ENCODE data around the gene SLC6A14. TPM values are rescaled to one million over a fixed set of nuclear protein-coding genes. Genes with fewer than 3 reads are reported as not detected.

SLC6A14 gene
- total and polyA plus RNA-seq, 2 donors (not counting 3 experiments of a cell fraction or from before 2014, with no cell fraction given): not detected

DNA sequence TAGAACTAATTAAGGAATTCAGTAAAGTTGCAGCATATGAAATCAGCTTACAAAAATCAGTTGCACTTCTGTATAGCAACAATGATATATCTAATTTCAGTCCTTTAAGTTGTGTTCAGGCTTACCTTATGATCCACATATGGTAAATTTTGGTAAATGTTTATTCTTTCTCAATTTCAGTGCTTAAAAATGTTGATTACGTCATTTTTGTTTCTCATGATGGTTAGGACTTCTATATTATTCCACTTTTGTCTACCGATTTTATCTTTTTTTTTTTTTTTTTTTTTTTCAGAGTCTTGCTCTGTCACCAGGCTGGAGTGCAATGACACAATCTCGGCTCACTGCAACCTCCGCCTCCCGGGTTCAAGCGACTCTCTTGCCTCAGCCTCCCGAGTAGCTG is 40.7 kb upstream of the SLC6A14 start:
- Histone ChIP-seq H4K20me1 (replicated peaks; ENCODE audit: control insufficient read depth, extremely low read depth, insufficient read depth, low read length) (no peaks in the 10 kb centered on the region), H3K9ac (replicated peaks; ENCODE audit: extremely low read depth, insufficient read depth, low read length) (no peak overlapping the region), H3K9me1 (replicated peaks; ENCODE audit: control insufficient read depth, extremely low read depth, insufficient read depth, low read length) (no peaks in the 10 kb centered on the region), H2AFZ (ENCODE audit: low read depth, low read length) (no peak overlapping the region), H3K4me2 (ENCODE audit: insufficient read depth, low read length) (no peak overlapping the region), H3K4me1 (ENCODE audit: control insufficient read depth, extremely low read depth, insufficient read depth, low read length) (no peaks in the 10 kb centered on the region), H3K9me3 (replicated peaks; ENCODE audit: control insufficient read depth, insufficient read depth, low read length) (no peaks in the 10 kb centered on the region), H3K4me3 (replicated peaks in 1 of 3; ENCODE audit: insufficient read depth in 1 of 3, low read depth in 1 of 3, low read length in 3 of 3) (no peak overlapping the region), H3K79me2 (ENCODE audit: control insufficient read depth, insufficient read depth, low read length) (no peaks in the 10 kb centered on the region), H3K27me3 (ENCODE audit: control insufficient read depth in 2 of 2, insufficient read depth in 2 of 2, low read length in 2 of 2) (no peaks in the 10 kb centered on the region), H3K27ac (ENCODE audit: insufficient read depth, low read depth, low read length) (no peak overlapping the region), H3K36me3 (ENCODE audit: control insufficient read depth in 2 of 2, extremely low read depth in 1 of 2, insufficient read depth in 2 of 2, low read length in 2 of 2) (no peaks in the 10 kb centered on the region)
- no TSS peak for BruUV-seq (replicated peaks)
- no peak for DNase-seq (ENCODE audit: low read depth, low spot score)
- intact Hi-C loops (cut with micrococcal nuclease) (no loop called here), dilution Hi-C loops (cut with MboI; ENCODE audit: extremely low pct_ligation_motif_present, low sequenced_read_pairs) (no loop called here)
- no peak for TF ChIP-seq POLR2AphosphoS5 (IDR thresholded peaks at IDR 0.05; ENCODE audit: insufficient read depth, low read depth, low read length)
- TF ChIP-seq POLR2A (IDR thresholded peaks at IDR 0.05; ENCODE audit: low read depth, low read length): no peak
- TF ChIP-seq, protein P1, sequence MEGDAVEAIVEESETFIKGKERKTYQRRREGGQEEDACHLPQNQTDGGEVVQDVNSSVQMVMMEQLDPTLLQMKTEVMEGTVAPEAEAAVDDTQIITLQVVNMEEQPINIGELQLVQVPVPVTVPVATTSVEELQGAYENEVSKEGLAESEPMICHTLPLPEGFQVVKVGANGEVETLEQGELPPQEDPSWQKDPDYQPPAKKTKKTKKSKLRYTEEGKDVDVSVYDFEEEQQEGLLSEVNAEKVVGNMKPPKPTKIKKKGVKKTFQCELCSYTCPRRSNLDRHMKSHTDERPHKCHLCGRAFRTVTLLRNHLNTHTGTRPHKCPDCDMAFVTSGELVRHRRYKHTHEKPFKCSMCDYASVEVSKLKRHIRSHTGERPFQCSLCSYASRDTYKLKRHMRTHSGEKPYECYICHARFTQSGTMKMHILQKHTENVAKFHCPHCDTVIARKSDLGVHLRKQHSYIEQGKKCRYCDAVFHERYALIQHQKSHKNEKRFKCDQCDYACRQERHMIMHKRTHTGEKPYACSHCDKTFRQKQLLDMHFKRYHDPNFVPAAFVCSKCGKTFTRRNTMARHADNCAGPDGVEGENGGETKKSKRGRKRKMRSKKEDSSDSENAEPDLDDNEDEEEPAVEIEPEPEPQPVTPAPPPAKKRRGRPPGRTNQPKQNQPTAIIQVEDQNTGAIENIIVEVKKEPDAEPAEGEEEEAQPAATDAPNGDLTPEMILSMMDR (IDR thresholded peaks at IDR 0.05; ENCODE audit: extremely low read depth in 1 of 2, insufficient read depth in 1 of 2, low read depth in 1 of 2, low read length in 2 of 2): no peak
- TF ChIP-seq, protein P2, sequence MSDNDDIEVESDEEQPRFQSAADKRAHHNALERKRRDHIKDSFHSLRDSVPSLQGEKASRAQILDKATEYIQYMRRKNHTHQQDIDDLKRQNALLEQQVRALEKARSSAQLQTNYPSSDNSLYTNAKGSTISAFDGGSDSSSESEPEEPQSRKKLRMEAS (IDR thresholded peaks at IDR 0.05; ENCODE audit: insufficient read depth, insufficient read length): no peak
- no peak for TF ChIP-seq MYC (IDR thresholded peaks at IDR 0.05; ENCODE audit: low read depth, low read length)
- TF ChIP-seq FOS (IDR thresholded peaks at IDR 0.05; ENCODE audit: borderline replicate concordance, insufficient read depth, low read length): no peak
- no peak for TF ChIP-seq GATA2 (IDR thresholded peaks at IDR 0.05; ENCODE audit: insufficient read depth, insufficient read length, low read depth, low read length)
- no peak for TF ChIP-seq JUN (IDR thresholded peaks at IDR 0.05; ENCODE audit: borderline replicate concordance, insufficient read depth, insufficient read length, low read depth)
- TF ChIP-seq EZH2 (IDR thresholded peaks at IDR 0.05; ENCODE audit: borderline replicate concordance, low read depth, low read length, severe bottlenecking): no peak
- CTCF ChIA-PET: no interaction called here
- FAIRE-seq: no peak
- POLR2A ChIA-PET: no interaction called here
